Thyroid gland (tissue), 4 donors: ENCODE measurements around the gene MRPL32.

Experiments used
- CTCF ChIP-seq, 6 experiments: fragments of 200-600 bp in 3 of 6; fragments of 450-650 bp in 3 of 6; sonication (generic) in 3 of 6; IDR thresholded peaks; one replicate each; pipeline ENCODE4 v1.5.1; 2016 to 2019; ENCODE audit warnings: antibody characterized with exemption in 6 of 6, mild to moderate bottlenecking in 2 of 6, inconsistent platforms in 1 of 6, moderate library complexity in 1 of 6
- POLR2A ChIP-seq, 2 donors: fragments of 450-650 bp; IDR thresholded peaks; one replicate each; pipeline ENCODE4 v1.6.1; 2017; ENCODE audit warnings: antibody characterized with exemption in 2 of 2, mild to moderate bottlenecking in 2 of 2, moderate library complexity in 1 of 2

DNA sequence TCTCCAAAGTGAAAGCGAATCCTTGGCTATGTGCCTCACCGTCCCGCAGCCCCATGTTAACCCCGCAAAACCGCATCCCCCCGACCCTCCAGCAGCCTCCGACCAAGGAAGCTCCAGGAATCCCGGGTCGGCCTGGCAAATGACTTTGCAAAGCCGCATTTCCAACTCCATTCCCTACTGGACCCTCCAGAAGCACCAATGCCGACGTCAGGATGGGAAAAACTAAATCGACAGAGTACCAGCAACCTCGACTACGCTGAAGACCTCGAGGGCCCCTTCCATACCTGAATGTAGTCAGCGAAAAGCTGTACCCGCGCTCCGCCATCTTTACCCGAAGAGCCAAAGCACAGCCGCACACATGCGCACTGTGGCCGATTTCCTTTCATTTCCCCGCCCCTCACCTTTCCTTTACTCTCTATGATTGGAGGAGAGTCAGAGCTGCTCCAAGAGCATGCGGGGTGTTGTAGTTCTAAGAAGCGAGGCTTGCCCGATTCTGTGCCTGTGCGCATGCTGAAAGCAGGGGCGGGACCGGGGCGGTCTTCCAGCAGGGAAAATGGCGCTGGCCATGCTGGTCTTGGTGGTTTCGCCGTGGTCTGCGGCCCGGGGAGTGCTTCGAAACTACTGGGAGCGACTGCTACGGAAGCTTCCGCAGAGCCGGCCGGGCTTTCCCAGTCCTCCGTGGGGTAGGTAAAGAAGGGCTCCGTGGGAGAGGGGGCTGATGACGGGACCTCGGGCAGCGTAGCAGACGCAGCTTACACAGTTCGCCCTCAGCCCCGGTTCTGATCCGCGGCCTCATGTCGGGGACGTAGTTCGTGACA lies at the start of gene MRPL32, which contains the start of gene PSMA2:
- TF ChIP-seq CTCF (IDR thresholded peaks at IDR 0.05): no peak
- TF ChIP-seq POLR2A (IDR thresholded peaks at IDR 0.05): peak; percentile 47 to 86
